Measurements from ENCODE around the gene FMO1.
"Not testable (repeated sequence)": the region's sequence is repeated elsewhere in the genome, so short reads cannot be mapped to it uniquely, and the experiment has no call there.

Gene FMO1, protein sequence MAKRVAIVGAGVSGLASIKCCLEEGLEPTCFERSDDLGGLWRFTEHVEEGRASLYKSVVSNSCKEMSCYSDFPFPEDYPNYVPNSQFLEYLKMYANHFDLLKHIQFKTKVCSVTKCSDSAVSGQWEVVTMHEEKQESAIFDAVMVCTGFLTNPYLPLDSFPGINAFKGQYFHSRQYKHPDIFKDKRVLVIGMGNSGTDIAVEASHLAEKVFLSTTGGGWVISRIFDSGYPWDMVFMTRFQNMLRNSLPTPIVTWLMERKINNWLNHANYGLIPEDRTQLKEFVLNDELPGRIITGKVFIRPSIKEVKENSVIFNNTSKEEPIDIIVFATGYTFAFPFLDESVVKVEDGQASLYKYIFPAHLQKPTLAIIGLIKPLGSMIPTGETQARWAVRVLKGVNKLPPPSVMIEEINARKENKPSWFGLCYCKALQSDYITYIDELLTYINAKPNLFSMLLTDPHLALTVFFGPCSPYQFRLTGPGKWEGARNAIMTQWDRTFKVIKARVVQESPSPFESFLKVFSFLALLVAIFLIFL

DNA sequence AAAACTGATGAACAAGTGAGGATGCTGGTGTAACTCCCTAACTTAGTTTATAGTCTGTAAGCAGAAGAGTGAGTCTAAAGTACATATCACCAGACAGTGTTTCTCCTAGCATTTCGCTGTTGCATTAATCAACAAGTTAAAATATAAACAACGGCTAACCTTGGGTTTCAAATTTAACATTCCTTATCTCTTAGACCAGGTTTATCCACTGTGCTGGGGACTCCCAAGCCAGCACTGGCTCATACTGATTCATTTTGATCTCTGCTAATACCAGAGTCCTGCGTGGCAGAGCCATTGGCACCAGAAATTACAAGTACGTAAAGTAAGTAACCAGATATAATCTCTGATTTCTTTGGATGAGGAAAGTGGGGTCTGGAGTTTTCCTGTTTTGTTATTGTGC is at the start of gene FMO1:
FMO1 (plus strand) TSS at position 193 of the 400 bp plus-strand sequence. CDS start 9,594 bp downstream, outside the sequence.
- no peak for DNase-seq (ENCODE audit: low read depth, low spot score)

DNA sequence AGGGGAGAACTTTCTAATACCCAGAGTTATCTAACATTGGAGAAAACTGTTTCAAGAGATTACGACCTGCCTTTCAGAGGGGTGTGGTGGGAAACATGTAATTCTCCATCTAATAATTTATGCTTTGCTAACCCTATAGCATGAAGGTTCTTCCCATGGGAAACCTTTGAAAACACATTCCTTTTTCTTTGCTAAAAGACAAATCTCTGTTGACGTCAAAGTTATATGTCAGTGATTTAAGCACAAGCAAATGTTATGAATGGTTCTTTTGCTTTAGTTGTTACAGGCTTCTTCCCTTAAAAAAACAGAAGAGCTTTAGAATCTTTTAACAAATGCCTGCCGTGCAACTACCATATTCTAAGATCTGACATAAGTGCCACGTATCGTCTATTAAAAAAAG is 44.0 kb upstream of the FMO1 start:
- DNase-seq (ENCODE audit: low read depth, low spot score) = no peak

DNA sequence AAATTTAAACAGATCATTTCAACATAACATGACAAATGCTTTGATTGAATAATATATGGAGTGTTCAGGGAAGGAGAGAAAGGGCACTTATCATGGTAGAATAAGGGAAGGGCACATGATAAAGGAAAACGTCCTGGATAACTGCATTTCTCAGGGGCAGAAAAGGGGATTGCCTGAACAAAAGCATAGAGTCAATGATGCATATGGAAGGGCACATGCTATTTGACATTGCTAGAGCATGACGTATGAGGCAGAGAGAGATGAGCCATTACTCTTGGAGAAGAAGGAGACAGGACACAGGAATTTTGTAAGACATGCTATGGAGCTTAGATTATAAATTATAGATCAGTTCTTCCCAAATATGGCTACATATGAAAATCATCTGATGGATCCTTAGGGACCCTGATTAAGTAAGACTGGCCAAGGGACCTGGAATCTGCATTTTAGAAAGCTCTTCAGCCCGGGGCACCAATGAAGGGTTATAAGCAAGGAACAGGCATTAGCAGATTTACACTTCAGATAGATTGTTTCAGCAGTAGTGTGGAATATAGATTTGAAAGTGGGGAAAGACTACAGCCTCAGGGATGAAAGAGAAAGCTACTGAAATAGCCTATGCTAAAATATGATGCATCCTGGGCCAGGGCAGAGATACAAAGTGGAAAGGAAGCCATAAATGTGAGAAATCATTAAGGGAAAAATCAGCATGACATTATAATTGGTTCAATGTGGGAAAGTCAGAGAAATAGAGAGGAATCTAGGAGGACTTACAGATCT is 41.9 kb upstream of the FMO1 start:
- no peak for DNase-seq (ENCODE audit: low read depth, low spot score)

DNA sequence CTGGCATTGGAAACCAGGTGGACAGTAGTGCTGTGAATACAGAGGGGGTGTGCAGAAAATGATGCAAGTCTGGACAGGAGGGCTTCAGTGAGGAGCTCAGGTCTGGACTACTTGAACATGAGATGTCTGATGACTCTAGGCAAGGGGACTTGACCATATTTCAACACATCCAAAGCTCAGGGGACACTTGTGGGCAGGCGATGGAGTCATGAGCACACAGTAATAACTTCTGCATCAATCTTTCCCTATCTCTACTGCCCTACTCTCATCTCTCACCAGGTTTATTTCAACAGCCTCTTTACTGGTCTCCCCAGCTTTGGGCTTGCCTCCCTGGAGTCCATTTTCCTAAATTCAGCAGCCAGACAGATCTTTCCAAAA is 41.3 kb upstream of the FMO1 start:
- no peak for DNase-seq (ENCODE audit: low read depth, low spot score)

DNA sequence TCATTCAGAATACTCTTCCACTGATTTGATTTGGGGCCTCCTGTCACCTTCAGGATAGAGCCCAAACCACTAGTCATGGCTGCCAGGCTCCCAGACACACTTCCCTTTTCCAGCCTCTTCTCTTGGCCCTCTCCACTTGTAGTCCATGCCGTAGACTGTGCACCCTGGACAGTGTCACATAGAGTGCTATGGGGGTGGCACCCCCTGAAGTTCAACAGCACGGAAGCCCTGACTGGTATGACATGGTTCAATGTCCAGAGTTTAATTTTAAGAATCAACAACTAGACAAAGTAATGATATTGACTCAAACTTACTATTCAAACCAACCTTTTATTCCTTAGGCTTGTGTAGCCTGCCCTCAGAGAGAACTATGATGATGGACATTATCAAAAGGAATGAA is 40.9 kb upstream of the FMO1 start:
- DNase-seq (ENCODE audit: low read depth, low spot score) = no peak

DNA sequence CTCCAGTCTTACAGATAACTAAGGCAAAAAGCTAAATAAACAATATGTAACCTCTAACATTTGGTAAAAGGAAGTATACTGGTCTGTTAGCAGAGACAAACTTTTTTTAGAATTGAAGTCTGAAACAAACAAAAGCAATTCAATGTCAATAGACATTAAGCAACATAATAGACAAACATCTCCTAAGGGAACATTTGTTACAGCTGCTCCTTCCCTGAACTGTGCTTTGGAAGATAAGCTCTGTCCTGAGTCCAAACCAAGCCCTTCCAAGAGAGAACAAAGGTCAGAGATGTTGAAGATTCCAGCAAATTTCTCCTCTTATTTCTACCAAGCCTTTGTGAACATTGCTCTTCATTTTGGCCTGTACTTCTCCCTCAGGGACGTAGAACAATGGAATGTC is 37.9 kb upstream of the FMO1 start:
- peak; percentile 14 for DNase-seq (ENCODE audit: low read depth, low spot score)

DNA sequence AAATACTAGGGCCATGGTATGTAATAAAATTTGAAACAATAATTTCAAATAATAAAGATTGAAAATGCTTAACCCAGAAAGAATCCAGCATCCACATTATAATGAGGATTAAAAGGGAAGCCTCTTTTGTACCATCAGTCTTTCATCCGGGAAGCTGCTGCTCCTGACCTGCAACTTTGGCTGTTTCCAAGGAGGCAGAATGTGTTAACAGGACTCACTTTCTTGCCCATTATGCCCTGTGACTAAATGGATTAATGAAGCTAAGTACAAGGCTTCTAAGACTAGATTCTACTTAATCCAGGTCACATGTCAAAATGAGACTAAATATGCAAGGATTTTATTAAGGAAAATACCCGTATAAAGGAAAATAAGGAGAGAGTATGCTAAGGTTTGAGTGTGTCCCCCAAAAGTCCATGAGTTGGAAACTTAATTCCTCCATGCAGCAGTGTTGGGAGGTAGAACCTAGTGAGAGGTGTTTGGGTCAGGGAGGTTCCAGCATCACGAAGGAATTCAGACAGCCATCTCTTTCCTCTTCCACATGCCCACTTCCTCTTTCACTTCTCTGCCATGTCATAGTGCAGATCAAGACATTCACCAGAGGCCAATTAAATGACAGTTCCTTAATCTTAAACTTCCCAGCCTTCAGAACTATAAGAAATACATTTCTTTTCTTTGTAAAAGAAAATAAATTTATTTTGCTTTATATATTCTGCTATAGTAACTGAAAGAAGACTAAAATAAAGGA is 35.5 kb upstream of the FMO1 start:
- no peak for DNase-seq (ENCODE audit: low read depth, low spot score)

DNA sequence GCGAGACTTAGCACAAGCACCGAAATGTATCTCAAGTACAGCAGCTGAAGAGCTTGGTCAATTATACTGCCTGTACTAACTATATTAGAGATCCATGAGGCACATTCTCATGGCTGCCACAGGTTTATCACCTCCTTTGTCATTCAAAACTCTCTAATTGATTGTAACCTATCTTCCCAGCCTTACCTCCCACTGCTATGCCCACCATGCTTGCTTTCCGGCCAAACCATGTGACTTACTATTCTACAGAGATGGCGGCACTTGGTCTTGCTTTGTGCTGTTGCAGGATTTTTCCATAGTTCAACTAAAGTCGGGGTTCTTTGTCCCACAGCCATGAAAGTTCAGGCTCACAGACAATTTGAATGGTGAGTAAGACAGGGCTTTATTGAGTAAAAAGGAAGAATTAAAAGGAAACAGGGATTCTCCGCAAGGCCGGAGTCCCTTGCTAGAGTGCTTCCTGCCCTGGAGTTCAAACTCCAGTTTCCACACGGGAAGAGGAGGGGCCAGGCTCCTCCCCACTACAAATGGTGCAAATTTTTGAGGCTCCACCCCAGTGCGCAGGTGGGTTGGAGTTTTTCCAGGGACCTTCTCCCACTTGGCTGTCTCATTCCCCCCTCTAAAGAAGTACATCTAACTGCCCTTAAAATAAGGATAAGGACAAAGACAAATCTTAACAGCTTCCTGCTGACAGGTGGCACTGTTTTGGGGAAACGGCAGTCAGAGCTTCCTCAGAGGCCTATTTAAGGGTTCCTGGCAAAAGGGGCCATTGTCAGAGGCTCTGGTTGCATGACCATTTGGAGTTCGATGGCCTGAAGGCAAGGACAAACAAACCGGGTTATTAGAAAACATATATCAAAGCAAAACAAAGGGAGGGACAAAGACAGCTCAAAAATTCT is 34.5 kb upstream of the FMO1 start:
- DNase-seq (ENCODE audit: low read depth, low spot score) = no peak

DNA sequence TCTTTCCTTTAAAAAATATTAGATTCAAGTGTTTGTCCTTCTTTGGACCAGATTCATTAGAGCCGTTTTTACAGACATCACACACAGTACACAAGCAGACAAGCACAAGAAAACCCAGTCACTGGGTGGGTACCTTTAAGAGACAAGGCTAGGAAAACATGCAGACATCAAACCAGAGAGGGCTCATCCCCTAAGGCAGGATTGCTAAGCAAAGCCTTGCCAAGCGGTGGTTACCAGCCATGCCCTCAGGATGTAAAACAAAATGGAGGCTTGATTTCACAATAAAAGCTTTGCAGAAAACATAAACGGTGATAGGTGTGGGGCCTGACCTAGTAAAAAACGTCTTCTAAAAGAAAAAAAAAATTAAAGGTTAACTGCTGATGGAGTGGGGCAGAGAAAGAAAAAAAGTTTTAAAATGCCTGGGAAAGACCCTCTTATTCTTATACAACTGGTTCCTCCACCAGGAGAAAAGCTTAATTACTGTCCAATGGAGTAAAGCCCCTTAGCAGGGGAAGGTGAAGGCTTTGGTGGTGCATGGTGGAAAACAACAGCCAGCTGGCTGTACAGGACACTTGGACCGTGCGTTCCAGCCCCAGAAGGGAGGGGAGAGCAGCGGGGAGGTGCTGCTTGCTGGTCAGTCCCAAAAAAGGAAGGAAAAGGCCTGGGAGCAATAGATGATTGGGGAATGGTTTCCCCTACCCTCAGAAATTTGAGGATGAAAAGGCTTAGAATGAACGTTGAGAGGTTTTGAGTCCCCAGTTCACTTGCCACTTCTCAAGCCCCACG is 30.4 kb upstream of the FMO1 start:
- DNase-seq (ENCODE audit: low read depth, low spot score) = no peak

DNA sequence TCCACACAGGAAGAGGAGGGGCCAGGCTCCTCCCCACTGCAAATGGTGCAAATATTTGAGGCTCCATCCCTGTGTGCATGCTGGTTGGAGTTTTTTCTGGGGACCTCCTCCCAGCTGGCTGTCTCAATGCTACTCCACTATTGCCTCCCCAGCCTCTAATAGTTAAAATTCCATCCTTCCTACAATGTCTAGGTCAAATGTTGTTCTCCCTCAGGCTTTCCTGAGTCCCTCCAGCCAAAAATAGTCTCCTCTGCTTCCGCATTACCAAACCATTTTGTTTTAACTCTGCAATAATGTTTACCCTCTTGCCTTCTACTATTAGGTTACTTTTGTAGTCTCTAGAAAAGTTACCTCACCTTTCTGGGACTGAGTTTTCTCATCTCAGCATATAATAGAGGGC is 29.6 kb upstream of the FMO1 start:
- DNase-seq (ENCODE audit: low read depth, low spot score) = peak; percentile 58

DNA sequence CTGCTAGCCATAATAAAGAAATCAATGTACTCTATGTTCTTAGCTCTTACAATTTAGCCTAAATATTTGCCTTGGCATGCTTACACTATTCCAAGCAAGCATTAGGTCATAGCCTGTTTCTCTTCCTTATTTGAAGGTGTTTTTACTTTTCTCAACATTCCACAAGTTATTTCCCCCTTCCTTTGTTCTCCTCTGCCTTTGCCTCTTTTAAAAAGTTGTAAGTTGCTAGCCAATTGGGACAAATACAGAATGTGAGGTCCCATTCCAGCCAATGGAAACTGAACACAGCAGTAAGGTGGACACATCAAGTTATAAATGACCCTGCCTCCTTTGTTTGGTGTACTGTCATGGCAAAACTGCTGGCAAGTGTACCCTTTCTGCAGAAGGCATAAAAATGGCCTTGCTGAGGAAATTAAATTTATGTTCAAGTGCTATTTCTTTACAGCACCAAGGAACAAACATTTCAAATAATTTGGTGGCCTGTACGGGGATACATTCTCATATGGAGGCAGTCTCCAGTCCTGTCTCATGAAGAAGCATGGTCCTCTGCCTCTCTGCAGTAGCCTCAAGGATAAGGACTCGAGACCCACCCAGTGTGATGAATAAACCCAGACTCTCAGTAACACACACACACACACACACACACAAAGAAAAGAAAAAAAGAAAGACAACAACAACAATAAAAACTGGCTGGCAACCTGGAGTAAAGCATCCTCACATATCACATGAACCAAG is 28.8 kb upstream of the FMO1 start:
- DNase-seq (ENCODE audit: low read depth, low spot score) = peak; percentile 85

DNA sequence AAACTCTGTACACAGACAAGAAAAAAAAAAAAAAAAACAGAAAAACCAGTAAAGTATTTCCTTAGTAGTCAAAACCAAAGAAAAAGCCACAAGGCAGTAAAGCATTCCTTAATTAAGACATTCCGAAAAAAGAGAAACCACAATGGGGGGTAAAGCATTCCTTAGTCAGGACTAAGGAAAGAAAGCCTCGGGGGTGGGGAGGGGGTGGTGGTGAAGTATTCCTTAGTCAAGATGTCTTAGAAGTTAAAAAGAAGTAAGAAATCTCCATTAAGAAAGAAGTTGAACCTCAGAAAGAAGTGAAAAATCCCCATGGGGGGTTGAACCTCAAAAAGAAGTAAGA is 28.2 kb upstream of the FMO1 start:
- DNase-seq (ENCODE audit: low read depth, low spot score) = peak; percentile 96

DNA sequence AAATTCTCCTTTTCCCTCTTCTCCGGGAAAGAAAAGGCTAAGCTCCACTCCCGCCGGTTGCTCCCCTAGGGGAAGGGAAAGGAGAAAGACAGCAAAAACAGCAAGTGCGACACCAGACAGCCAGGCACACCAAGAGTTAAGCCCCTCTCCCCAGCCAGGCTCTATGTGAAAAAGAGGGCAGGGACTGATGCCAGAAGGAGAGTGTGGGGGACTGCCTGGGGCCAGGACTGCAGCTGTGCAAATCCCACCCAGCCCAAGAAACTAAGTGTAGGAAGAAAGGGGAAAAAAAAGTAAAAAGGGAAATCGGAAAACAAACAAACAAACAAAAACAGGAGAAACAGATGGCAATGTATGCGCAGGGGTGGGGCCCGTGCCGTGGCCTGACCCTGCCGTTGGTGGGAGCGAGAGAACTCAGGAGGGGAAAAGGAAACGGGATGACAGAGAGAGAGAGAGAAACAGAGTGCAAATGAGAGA is 27.7 kb upstream of the FMO1 start:
- peak; percentile 91 for DNase-seq (ENCODE audit: low read depth, low spot score)

DNA sequence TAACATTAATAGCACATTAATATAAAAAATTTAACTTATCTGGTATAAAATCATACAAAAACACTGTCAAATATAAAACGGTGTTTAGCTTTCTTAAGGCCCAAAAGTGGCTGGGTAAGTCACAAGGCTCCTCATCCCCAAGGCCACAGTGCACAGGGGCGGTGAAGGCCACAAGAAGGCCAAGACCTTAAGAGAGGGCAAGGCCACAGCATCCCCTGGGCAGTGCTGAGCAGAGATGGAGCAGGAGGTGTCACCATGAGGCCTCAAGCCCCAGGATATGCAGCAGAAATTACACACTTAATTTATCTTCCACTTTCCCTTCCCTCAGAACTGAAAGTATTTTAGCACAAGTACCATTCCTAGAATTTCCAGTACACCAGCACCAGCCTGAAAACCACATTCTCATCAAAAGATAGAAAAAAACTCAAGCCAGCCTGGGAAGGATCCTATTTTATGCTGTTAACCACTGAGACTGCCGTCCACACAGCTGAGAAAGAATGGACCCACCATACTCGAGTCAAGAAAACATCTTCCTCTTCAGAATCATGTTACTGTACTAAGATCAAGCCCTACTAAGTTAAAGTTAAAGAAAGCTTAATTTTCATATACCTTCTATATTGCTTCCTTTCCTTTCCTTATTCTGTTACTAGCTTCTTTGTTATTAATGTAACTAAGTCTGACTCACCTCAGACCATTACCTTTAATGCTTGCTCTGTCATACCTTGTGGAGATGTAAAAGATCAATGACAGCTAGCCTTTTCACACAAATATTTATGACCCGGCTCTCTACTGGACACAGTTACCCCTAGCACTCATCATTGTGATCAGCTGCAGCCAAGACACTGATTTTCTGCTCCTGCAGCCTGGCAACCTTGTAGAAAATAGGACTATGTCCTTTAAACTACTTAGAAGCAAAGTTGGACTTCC is 26.4 kb upstream of the FMO1 start:
- peak; percentile 75 for DNase-seq (ENCODE audit: low read depth, low spot score)

DNA sequence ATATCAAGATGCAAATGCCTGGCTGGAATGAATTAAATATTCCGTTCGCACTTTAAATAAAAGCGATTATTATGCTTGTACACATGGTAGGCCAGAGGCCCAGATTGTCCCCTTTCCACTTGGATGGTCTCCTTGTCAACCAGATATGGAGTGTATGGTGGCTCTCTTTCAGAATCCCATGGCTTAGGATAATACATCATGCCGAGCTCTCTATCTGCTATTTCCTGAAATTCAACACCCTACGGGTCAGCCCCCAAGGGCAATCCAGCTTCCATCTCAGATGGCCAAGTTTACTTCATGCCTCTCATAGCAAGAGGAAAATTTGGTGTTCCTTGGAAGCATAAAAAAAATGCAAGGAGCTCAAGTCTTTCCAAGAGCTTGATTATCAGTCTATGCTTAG is 25.4 kb upstream of the FMO1 start:
- no peak for DNase-seq (ENCODE audit: low read depth, low spot score)

DNA sequence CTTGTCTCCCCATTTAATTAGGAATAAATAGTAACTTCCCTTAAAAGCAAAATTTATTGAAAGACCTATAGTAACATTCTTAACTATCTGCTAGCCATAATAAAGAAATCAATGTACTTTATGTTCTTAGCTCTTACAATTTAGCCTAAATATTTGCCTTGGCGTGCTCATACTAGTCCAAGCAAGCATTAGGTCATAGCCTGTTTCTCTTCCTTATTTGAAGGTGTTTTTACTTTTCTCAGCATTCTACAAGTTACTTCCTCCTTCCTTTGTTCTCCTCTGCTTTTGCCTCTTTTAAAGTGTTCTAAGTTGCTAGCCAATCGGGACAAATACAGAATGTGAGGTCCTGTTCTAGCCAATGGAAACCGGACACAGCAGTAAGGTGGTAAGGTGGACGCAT is 24.0 kb upstream of the FMO1 start:
- not testable (repeated sequence) for DNase-seq (ENCODE audit: low read depth, low spot score)

DNA sequence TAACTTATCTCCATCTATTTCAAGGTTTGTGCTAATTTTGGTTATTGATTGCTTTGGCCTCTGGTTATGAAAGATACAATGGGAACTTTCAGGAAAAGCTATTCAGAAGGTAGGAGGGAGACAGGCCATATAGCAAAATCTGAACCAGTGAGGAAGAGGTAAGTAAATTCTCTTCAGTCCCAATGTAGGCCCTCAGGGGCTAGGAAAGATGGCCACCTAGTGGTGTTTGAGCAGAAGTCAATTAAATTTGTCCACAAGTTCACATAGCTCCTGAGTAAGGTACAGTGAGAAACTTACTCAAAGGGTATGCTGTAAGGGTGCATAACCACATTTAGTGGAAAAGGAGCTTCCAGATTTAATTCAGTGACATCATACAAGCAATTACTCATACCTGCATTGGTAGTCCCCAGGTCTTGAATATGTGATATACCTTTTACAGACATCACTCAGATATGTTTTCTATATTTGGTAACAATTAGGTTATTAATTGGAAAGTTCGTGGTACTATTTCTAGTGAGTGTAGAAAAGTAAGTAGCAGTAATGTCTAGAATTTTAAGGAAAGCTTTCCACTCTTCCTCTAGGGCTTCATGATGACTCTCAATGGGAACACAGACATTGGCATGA is 21.4 kb upstream of the FMO1 start:
- DNase-seq (ENCODE audit: low read depth, low spot score) = peak; percentile 87

DNA sequence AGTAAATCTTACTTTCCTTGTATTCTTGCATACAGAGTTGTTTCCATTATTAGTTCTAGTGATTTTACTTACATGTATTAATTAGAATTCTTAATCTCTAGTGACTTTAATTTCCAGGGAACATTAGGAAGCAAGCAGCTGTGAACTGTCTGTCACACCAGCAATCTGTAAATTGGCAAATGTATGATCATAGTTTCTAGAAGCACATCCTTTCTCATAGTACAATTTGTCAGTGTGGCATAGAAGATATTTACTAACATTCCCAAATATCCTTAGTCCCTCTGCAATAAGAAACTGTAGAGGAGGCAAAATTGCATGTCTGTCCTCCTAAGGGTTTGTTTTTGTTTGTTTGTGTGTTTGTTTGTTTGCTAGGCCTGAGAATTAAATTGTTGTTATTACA is 17.0 kb upstream of the FMO1 start:
- no peak for DNase-seq (ENCODE audit: low read depth, low spot score)

Data from astrocyte of the hippocampus (primary cell).